CD4-positive, alpha-beta T cell treated with Interleukin-4 for 4 hours (primary cell): ENCODE data around the gene SCNN1A.

ENCODE experiments used
- DNase-seq: peaks from one replicate; pipeline ENCODE4 v3.0.0-alpha.2; 2020

Gene SCNN1A

GRCh38 chr12:6330999-6331714, 44.2 kb downstream of the SCNN1A start:
- DNase-seq: no peak

- no peak for DNase-seq
Measured at GRCh38 chr12:6330192-6330591, 45.2 kb downstream of the SCNN1A start.

GRCh38 chr12:6329703-6330064, 45.7 kb downstream of the SCNN1A start:
- no peak for DNase-seq

- no peak for DNase-seq
Measured at GRCh38 chr12:6328945-6329702, 46.2 kb downstream of the SCNN1A start.

GRCh38 chr12:6328045-6328779, 47.2 kb downstream of the SCNN1A start:
- no peak for DNase-seq

- no peak for DNase-seq
Measured at GRCh38 chr12:6327229-6328041, 47.9 kb downstream of the SCNN1A start.

- no peak for DNase-seq
Measured at GRCh38 chr12:6326316-6327228, 48.8 kb downstream of the SCNN1A start.

GRCh38 chr12:6324936-6325750, 50.2 kb downstream of the SCNN1A start:
- no peak for DNase-seq

GRCh38 chr12:6323995-6324711, 51.2 kb downstream of the SCNN1A start:
- DNase-seq: no peak

- peak; percentile 71 for DNase-seq
Measured at GRCh38 chr12:6323340-6323994, 51.9 kb downstream of the SCNN1A start.

- DNase-seq: no peak
Measured at GRCh38 chr12:6322969-6323339, 52.4 kb downstream of the SCNN1A start.

- DNase-seq: no peak
Measured at GRCh38 chr12:6322352-6322751, 53.0 kb downstream of the SCNN1A start.

- no peak for DNase-seq
Measured at GRCh38 chr12:6321905-6322304, 53.5 kb downstream of the SCNN1A start.

- DNase-seq: no peak
Measured at GRCh38 chr12:6319446-6319845, 55.9 kb downstream of the SCNN1A start.

- DNase-seq: no peak
Measured at GRCh38 chr12:6318440-6318879, 56.9 kb downstream of the SCNN1A start.

- no peak for DNase-seq
Measured at GRCh38 chr12:6317693-6318439, 57.5 kb downstream of the SCNN1A start.

GRCh38 chr12:6316921-6317692, 58.3 kb downstream of the SCNN1A start:
- no peak for DNase-seq
